T-helper 1 cell treated with Interleukin-12 subunit alpha and Interleukin-12 subunit beta and Interleukin-4 antibody, amounts not matched to agents 30 ng/mL and 1 ng/mL, for 36 hours (primary cell): Measurements from ENCODE around the gene PCSK6. TPM values are rescaled to one million over a fixed set of nuclear protein-coding genes. Genes with fewer than 3 reads are reported as not detected.

Source experiments
- intact Hi-C: fragments of 100-400 bp; cut with micrococcal nuclease; formaldehyde crosslinking; loops from one replicate; pipeline ENCODE4 v1.15.1; 2024
- total RNA-seq: library from RNA; stranded (reverse); gene quantifications from 2 replicates; pipeline ENCODE4 v1.2.3, GENCODE V29; 2022

PCSK6 gene
- total RNA-seq, 1 donor from 2014 or later, result 2.5 TPM

- intact Hi-C loops, result no loop called here
Observed at GRCh38 chr15:101314336-101315125, 175.0 kb downstream of the PCSK6 start.

- intact Hi-C loops, result no loop called here
Observed at GRCh38 chr15:101313041-101313761, 176.3 kb downstream of the PCSK6 start.

GRCh38 chr15:101310508-101310907 is 179.0 kb downstream of the PCSK6 start:
- intact Hi-C loops, result no loop called here

- intact Hi-C loops, result no loop called here
Observed at GRCh38 chr15:101310161-101310480, 179.4 kb downstream of the PCSK6 start.

- intact Hi-C loops, result no loop called here
Observed at GRCh38 chr15:101309436-101310160, 179.9 kb downstream of the PCSK6 start.

- intact Hi-C loops, result no loop called here
Observed at GRCh38 chr15:101308604-101309435, 180.7 kb downstream of the PCSK6 start.

DNA sequence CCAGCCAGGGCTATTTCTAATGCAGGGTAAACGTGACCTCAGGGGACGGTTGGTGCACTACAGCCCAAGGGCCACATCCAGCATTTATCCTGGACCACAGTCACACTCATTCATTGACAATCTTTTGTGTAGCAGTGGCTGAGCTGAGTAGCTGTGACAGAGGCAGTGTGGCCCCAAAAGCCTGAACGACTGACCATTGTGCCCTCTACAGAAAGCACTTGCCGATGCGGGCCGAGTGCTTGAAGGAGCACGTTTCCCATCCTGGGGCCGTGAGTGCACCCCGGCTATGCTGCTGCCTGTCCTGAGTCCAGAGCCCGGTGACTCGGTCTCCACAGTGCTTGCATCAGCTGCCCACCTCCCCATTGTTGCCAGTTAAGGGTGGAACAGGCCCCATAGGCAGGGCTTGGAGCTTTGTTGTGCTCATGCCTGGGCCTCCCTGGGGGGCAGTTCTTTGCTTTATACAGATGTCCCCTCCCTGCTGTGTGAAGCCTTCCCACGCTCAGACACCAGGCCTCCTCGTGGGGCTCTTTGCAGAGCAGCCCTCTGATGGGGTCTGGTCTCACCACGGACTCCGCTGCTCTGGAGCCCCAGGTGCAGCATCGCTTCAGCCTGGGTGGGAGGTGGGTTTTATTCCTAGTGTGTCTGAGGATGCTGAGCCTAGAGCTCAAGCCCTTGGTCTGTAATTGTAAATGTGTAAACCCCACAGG is 181.5 kb downstream of the PCSK6 start:
- intact Hi-C loops, result no loop called here

DNA sequence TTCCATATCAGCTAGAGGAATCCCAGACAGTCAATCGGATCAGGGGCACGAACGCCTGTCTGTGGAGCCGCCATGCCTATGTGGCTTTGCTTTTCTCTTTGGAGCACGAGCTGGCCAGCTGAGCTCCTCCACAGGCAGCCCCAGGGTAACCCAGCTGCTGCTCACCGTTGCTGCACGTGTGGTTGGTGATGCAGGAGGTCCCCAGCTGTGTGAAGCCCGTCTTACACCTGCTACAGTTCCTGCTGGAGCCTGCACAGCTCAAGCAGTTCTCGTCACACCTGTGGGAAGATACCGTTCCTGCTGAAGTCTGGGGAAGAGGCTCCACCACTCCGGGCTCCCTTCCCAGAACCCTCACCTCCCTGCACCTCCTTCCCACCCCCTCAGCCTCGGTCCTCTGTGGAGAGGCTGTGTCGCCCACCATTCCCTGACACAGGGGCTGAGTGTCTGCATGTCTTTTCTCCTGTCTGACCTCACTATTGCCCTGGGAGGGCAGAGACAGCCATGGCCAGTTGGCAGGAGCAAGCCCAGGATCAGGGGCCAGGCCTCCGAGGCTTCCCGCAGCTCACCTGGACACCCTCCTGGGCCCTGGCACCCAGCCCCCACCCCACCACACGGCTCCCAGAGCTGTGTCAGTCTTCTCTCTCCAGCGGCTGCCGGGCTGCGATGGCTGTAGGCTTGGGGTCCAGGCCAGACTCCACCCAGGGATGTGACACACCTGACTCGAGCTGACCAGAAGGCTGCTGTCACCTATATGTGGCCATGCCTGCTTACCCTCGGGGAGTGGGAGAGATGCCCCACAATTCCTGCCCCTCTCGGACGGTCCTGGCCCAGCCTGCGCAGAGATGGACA is 182.2 kb downstream of the PCSK6 start:
- intact Hi-C loops, result no loop called here

GRCh38 chr15:101306341-101307047 is 183.0 kb downstream of the PCSK6 start:
- intact Hi-C loops, result no loop called here

DNA sequence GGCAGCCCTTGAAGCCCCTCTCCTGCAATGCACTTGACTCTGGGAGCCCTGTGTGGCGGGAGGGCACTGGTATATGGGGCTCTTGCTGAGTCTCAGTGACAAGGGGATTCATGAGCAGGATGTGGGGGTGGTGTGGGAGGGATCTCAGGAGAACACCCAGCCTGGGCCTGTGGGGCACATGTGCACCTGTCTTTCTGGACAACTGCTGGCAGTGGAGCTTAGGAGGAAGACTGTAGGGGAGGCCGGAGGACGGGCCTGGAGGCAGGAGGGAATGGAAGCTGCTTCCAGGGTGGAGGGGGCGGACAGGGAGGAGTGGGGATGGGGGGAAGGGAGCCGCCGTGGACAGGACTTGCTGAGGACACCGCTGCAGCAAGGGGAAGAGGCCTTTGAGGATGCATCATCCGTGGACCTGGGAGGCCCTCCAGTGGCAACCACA is 183.7 kb downstream of the PCSK6 start:
- intact Hi-C loops, result no loop called here

DNA sequence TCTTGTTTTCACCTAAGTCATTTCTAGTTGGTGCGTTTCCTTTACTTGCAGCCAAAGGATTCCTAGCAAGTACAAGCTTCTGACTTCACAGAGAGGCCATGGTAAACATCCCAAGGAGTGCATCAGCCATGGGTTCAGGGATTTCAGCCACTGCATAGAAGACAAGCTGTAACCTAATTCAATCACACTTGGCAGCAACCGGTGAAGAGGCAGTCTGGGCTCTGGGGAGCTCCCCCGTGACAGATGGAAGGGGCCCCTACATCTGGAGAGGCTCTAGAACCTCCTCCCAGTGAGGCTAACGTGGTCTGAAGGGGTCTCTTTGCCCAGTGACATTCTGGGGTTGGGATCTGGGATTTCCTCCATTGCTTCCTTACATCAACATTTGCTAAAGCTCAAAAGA is 186.1 kb downstream of the PCSK6 start:
- intact Hi-C loops, result no loop called here

- intact Hi-C loops, result no loop called here
Observed at GRCh38 chr15:101296418-101297405, 192.8 kb downstream of the PCSK6 start.

- intact Hi-C loops, result loop anchor here (1.0 to 2.0 kb wide), 3 partner anchors 25 to 693 kb away; partner anchors contain the start of genes ASB7 and LINS1
Observed at GRCh38 chr15:101295607-101296161, 193.8 kb downstream of the PCSK6 start.

DNA sequence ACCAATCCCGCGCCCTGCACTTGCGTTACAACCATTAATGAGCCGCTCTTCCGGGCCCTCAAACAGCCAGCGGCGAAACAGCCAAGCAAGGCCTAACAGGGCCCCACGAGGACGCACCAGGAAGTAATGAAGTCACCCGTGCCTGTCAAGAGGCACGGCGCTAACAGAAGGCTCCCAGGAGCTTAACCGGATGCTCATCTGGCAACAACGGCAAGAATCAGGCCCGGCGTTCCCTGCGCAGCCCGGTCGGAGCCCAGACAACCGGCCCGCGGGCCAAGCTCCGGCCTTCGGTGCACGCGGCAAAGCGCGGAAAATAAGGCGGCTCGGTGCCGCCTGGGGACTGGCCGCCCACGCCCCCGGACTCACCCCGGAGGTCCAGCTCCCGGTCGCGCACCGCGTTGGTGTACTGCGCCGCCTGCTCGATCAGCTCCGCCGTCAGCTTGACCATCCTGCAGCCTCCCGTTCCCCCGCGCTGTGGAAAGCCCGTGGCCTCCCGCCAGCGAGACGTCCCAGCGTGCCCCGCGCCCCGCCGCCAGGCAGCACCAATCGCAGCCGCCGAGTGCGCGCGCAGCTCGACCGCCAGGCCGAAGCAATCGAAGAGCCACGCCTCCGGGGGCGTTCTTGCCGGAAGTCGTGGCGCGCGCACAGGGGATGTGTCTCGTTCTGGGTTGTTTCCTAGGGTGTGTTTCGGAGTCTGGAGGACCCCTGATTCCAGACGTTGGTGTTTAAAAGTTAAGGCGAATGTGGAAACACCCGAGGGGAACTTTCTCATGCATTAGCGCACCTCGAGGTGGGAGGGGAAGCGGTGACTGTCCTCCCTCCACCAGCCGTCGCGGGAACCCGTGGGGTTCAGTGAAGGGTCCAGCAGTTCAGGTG is 194.5 kb downstream of the PCSK6 start, which contains the start of gene SNRPA1:
Gene SNRPA1 (minus strand): TSS at position 518 of the 876 bp plus-strand sequence. CDS start 70 bp downstream, at position 448.
- intact Hi-C loops, result loop anchor here (1.0 to 5.0 kb wide), 8 partner anchors 18 to 953 kb away; partner anchors contain the start of genes ADAMTS17, ASB7, LINS1 and SELENOS

DNA sequence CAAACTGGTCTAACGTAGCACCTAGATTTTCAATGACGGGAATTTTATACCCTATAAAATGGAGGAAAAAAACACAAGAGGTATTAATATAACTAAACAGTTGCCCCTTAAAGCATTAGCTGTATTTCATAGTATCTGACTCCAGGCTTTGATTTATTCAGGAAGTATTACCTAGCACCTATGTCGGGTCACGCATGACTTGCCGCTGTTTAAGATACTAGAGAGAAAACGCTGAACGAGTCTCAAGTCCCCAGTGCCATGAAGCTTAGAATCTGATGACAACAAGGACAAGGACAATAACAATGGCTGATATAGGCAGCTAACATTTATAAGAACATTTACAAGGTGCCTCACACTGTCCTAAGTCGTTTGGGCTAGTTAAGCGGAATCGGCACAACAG is 196.4 kb downstream of the PCSK6 start:
- intact Hi-C loops, result loop anchor here (1.0 to 5.0 kb wide), 3 partner anchors 41 to 951 kb away; partner anchors contain the start of genes ADAMTS17 and CHSY1
